ENCODE measurements around the gene FCAMR.

- TF ChIP-seq POLR2A (IDR thresholded peaks at IDR 0.05): no peak
- TF ChIP-seq, protein P1, sequence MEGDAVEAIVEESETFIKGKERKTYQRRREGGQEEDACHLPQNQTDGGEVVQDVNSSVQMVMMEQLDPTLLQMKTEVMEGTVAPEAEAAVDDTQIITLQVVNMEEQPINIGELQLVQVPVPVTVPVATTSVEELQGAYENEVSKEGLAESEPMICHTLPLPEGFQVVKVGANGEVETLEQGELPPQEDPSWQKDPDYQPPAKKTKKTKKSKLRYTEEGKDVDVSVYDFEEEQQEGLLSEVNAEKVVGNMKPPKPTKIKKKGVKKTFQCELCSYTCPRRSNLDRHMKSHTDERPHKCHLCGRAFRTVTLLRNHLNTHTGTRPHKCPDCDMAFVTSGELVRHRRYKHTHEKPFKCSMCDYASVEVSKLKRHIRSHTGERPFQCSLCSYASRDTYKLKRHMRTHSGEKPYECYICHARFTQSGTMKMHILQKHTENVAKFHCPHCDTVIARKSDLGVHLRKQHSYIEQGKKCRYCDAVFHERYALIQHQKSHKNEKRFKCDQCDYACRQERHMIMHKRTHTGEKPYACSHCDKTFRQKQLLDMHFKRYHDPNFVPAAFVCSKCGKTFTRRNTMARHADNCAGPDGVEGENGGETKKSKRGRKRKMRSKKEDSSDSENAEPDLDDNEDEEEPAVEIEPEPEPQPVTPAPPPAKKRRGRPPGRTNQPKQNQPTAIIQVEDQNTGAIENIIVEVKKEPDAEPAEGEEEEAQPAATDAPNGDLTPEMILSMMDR (IDR thresholded peaks at IDR 0.05): no peak
Measured at GRCh38 chr1:207007352-207008033, 37.2 kb upstream of the FCAMR start.
